Spleen (tissue), 11 donors: Measurements from ENCODE around the gene HAUS7. TPM values are rescaled to one million over a fixed set of nuclear protein-coding genes. Genes with fewer than 3 reads are reported as not detected.
A peak's percentile ranks its signal among the peaks of the same experiment; 100 is the strongest.

Source experiments
- DNase-seq: peaks from one replicate; pipeline ENCODE4 v3.0.0-alpha.2; 2020
- H3K27ac ChIP-seq, 8 donors: fragments of 200-600 bp; sonication (generic) in 7 of 8; 1 replicate in 4 of 8; 2 replicates in 4 of 8; pipeline versions ENCODE4 v1.5.0 to v1.8.0; 2016 to 2021; ENCODE audit warnings: inconsistent platforms in 4 of 8, mild to moderate bottlenecking in 4 of 8, moderate library complexity in 1 of 8
- H3K27me3 ChIP-seq, 7 donors: fragments of 200-600 bp; sonication (generic) in 6 of 7; replicated peaks in 1 of 7; 1 replicate in 4 of 7; 2 replicates in 3 of 7; pipeline versions ENCODE4 v1.5.0 to v1.8.0; 2016 to 2021; ENCODE audit warnings: inconsistent platforms in 3 of 7, mild to moderate bottlenecking in 1 of 7
- H3K36me3 ChIP-seq, 6 donors: fragments of 200-600 bp; sonication (generic) in 5 of 6; 1 replicate in 4 of 6; 2 replicates in 2 of 6; pipeline versions ENCODE4 v1.5.0 to v1.8.0; 2016 to 2021; ENCODE audit warnings: inconsistent platforms in 2 of 6
- H3K4me1 ChIP-seq, 6 donors: fragments of 200-600 bp; sonication (generic) in 5 of 6; 1 replicate in 3 of 6; 2 replicates in 3 of 6; pipeline versions ENCODE4 v1.5.0 to v1.8.0; 2016 to 2021; ENCODE audit warnings: inconsistent platforms in 3 of 6
- H3K4me3 ChIP-seq, 8 donors: fragments of 200-600 bp; sonication (generic) in 7 of 8; 1 replicate in 4 of 8; 2 replicates in 4 of 8; pipeline versions ENCODE4 v1.5.0 to v1.8.0; 2016 to 2021; ENCODE audit warnings: inconsistent platforms in 4 of 8, mild to moderate bottlenecking in 4 of 8, moderate library complexity in 2 of 8
- H3K9me3 ChIP-seq, 8 donors: fragments of 200-600 bp; sonication (generic) in 7 of 8; 1 replicate in 4 of 8; 2 replicates in 4 of 8; pipeline versions ENCODE4 v1.5.0 to v1.8.0; 2016 to 2021; ENCODE audit warnings: inconsistent platforms in 4 of 8
- POLR2A ChIP-seq, 3 donors: fragments of 450-650 bp; IDR thresholded peaks; one replicate each; pipeline ENCODE4 v1.5.1; 2017; ENCODE audit warnings: antibody characterized with exemption in 3 of 3, mild to moderate bottlenecking in 1 of 3
- POLR2AphosphoS5 ChIP-seq, 3 donors: sonication (generic); formaldehyde crosslinking; IDR thresholded peaks; one replicate each; pipeline ENCODE4 v1.5.1; 2017; ENCODE audit warnings: antibody characterized with exemption in 3 of 3
- WGBS, 5 donors: extraction: QIAGEN DNeasy Blood & Tissue Kit in 3 of 5; methylation state at CpG; one replicate each; pipeline versions ENCODE4 v1.1.5 to v1.1.7; 2013 to 2018; 5-methylcytosine and 5-hydroxymethylcytosine counted together
- intact Hi-C: fragments of 100-400 bp; cut with DNase I; formaldehyde crosslinking; loops from one replicate; pipeline ENCODE4 v1.15.0; 2023; ENCODE audit warnings: low total_unique reads
- polyA plus RNA-seq, 3 donors: library from polyadenylated mRNA; stranded (reverse); fragments of 200-250 nt; gene quantifications; one replicate each; pipeline ENCODE4 v1.2.1, GENCODE V29; 2013
- total RNA-seq, 7 donors: library from RNA; depleted of rRNA in 3 of 7; stranded (reverse); fragments of >200 nt in 3 of 7; fragmentation: NEBNext Ultra II Directional in 4 of 7; extraction: Animal tissue kit (Norgen Biotek cat#: 25700) in 4 of 7; gene quantifications; one replicate each; pipeline versions ENCODE4 v1.1.0 to v1.2.1, GENCODE V29; 2016 to 2021
- TF ChIP-seq, protein P1 (sequence below), 11 experiments: fragments of 200-600 bp in 7 of 11; fragments of 450-650 bp in 4 of 11; sonication (generic) in 4 of 11; IDR thresholded peaks in 8 of 11; conservative IDR thresholded peaks in 3 of 11; 1 replicate in 7 of 11; 2 replicates in 4 of 11; pipeline versions ENCODE4 v1.4.0 to v1.8.0; 2016 to 2021; ENCODE audit warnings: antibody characterized with exemption in 11 of 11, inconsistent platforms in 4 of 11, mild to moderate bottlenecking in 1 of 11
- donor health status: healthy with polysubstance abuse.
- donor health status: DM: no; HTN: no; CAD: no; lungs with moderate emphysema.
- donor health status: DM: no; HTN: no; CAD: no.
- donor health status: Bipolar disorder and iron deficiency.
- donor health status: healthy.
- donor health status: DM: no; HTN: no; CAD: no.
- donor health status: DM: yes; HTN: yes; CAD: no.

HAUS7 gene
- total and polyA plus RNA-seq, 10 donors, result 23.6 to 83.7 (median 34.5) TPM

DNA sequence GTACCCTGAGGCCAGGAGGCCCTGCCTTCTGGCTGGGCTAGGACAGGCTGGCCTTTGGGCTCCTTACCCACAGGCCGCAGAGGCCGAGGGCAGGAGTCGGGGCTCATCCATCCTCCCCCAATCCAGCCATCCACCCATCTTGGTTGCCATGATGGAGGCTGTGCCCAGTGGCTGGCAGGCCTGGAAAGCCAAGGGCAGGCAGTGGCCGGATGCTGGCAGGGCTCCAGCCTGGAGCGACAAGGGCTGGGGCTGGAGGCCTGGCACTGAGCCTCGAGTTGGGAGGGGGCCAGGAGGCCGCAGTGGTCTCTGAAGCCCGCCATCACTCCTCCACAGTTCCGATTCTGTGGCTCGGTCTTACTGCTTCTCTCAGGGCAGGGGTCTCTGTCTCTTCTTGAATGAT, 15.8 kb upstream of the HAUS7 start:
- Histone ChIP-seq H3K27me3 (no peaks in the 10 kb centered on the region), H3K4me1 (peaks cover 0 to 20% (median 4%) of the 10 kb centered on the region in 6 donors), H3K9me3 (no peaks in the 10 kb centered on the region), H3K36me3 (no peaks in the 10 kb centered on the region), H3K4me3 (no peak overlapping the region), H3K27ac (peak overlapping the region in 4 of 8 donors; percentile 14 to 64 (median 26))
- TF ChIP-seq POLR2AphosphoS5 (IDR thresholded peaks at IDR 0.05) (no peak), POLR2A (IDR thresholded peaks at IDR 0.05) (no peak)
- TF ChIP-seq, protein P1, sequence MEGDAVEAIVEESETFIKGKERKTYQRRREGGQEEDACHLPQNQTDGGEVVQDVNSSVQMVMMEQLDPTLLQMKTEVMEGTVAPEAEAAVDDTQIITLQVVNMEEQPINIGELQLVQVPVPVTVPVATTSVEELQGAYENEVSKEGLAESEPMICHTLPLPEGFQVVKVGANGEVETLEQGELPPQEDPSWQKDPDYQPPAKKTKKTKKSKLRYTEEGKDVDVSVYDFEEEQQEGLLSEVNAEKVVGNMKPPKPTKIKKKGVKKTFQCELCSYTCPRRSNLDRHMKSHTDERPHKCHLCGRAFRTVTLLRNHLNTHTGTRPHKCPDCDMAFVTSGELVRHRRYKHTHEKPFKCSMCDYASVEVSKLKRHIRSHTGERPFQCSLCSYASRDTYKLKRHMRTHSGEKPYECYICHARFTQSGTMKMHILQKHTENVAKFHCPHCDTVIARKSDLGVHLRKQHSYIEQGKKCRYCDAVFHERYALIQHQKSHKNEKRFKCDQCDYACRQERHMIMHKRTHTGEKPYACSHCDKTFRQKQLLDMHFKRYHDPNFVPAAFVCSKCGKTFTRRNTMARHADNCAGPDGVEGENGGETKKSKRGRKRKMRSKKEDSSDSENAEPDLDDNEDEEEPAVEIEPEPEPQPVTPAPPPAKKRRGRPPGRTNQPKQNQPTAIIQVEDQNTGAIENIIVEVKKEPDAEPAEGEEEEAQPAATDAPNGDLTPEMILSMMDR (IDR thresholded peaks at IDR 0.05 in 8 of 11, conservative IDR thresholded peaks at IDR 0.05 in 3 of 11), result no peak
- DNase-seq, result no peak
- 71 to 90% (median 87%) methylated on average over 2 to 10 of the region's 10 CpGs for WGBS, 5 donors
- intact Hi-C loops, result no loop called here

DNA sequence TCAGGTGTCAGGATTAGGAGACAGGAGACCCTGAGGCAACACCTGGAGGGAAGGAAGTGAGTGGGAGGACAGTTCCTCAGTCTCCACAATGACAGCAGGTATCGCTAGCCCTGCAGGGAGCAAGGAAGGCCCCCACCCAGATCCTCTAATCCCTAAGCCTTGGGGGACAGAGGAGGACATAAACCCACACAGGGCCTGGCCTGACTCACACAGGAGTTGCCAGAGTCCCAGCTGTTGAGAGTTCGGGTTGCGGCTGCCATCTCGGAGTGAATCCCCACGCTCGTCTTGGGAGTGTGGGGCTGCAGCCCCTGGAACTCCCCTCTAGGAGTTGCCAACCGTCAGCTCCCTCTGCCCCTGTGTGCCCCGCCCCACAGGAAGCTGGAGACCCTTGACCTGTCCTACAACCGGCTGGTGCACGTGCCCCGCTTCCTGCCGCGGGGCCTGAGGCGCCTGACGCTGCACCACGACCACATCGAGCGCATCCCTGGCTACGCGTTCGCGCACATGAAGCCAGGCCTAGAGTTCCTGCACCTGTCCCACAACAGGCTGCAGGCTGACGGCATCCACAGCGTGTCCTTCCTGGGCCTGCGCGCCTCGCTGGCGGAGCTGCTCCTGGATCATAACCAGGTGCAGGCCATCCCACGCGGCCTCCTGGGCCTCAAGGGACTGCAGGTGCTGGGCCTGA, 15.2 kb upstream of the HAUS7 start:
- H3K9me3 ChIP-seq, result no peaks in the 10 kb centered on the region
- peaks cover 0 to 19% (median 4%) of the 10 kb centered on the region in 6 donors for H3K4me1 ChIP-seq
- H3K27me3 ChIP-seq, result peaks cover 0 to 5% (median 0%) of the 10 kb centered on the region in 7 donors
- DNase-seq, result no peak
- H3K36me3 ChIP-seq, result no peaks in the 10 kb centered on the region
- peak overlapping the region in 4 of 8 donors; percentile 14 to 64 (median 26) for H3K27ac ChIP-seq
- intact Hi-C loops, result no loop called here
- H3K4me3 ChIP-seq, result no peak overlapping the region
- WGBS, 5 donors, result 49 to 72% (median 66%) methylated on average over 29 to 30 of the region's 30 CpGs; no CpG with 5 or more reads in 1 of the 5 donors
- TF ChIP-seq, protein P1 (IDR thresholded peaks at IDR 0.05 in 8 of 11, conservative IDR thresholded peaks at IDR 0.05 in 3 of 11), result no peak
- TF ChIP-seq POLR2A (IDR thresholded peaks at IDR 0.05) (no peak), POLR2AphosphoS5 (IDR thresholded peaks at IDR 0.05) (peak in 1 of 3 donors; percentile 35)

DNA sequence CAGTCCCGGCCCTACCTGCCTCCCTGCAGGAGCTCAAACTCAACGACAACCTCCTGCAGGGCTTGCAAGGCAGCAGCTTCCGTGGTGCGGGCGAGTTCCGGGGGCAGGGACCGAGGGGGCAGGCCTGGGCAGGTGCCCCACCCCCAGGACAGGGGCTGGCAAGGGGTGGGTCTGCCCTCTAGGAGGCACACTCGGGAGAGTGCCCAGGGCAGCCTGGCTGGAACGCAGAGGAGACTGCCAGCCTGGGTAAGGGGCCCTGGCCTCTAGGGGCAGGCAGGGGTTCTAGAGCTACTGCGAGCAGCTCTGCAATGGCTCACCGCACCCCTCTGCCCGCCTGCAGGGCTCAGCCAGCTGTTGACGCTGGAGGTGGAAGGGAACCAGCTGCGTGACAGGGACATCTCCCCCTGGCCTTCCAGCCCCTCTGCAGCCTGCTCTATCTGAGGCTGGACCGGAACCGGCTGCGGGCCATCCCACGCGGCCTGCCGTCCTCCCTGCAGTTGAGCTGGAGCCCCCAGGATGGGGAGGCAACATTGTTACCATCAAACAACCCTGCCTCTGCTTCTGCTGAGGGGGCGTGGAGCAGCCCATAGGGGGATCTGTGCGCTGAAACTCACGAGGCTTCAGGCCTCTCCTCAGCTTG, 12.1 kb upstream of the HAUS7 start:
- 75 to 90% (median 83%) methylated on average over 2 to 23 of the region's 23 CpGs for WGBS, 5 donors
- no peak for DNase-seq
- no peaks in the 10 kb centered on the region for H3K9me3 ChIP-seq
- no peak overlapping the region for H3K4me3 ChIP-seq
- intact Hi-C loops, result no loop called here
- TF ChIP-seq, protein P1 (IDR thresholded peaks at IDR 0.05 in 8 of 11, conservative IDR thresholded peaks at IDR 0.05 in 3 of 11), result no peak
- TF ChIP-seq POLR2AphosphoS5 (IDR thresholded peaks at IDR 0.05), result peak in 2 of 3 donors; percentile 18 to 64
- H3K27ac ChIP-seq, result peak overlapping the region in 2 of 8 donors; percentile 13 to 64
- no peaks in the 10 kb centered on the region for H3K36me3 ChIP-seq
- peaks cover 0 to 5% (median 0%) of the 10 kb centered on the region in 6 donors for H3K4me1 ChIP-seq
- peaks cover 0 to 13% (median 0%) of the 10 kb centered on the region in 7 donors for H3K27me3 ChIP-seq

DNA sequence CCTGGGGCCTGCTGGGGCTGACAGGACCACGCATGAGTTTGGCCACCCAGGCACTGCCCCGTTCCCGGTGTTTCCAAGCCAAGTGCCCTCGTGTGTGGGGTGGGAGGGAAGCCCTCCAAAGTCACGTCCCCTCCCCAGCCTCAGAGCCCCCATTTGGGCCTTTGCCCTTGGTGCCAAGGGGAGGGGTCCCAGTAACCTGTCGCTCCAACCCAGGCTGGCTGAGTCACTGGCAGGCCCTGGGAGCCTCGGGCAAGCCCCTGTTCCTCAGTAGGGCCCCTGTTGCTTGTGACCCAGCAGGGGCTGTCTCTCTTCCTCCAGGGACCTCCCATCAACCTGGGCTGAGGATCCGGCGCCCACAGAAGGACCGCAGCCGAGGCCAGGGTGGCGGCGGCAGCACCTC, 10.7 kb upstream of the HAUS7 start:
- 88 to 94% (median 90%) methylated on average over 8 to 13 of the region's 13 CpGs; no CpG with 5 or more reads in 1 of the 5 donors for WGBS, 5 donors
- Histone ChIP-seq H3K36me3 (no peaks in the 10 kb centered on the region), H3K27ac (no peak overlapping the region), H3K4me1 (peaks cover 0 to 4% (median 0%) of the 10 kb centered on the region in 6 donors), H3K9me3 (no peaks in the 10 kb centered on the region), H3K27me3 (peaks cover 0 to 23% (median 0%) of the 10 kb centered on the region in 7 donors), H3K4me3 (no peak overlapping the region)
- TF ChIP-seq POLR2A (IDR thresholded peaks at IDR 0.05), result no peak
- TF ChIP-seq, protein P1 (IDR thresholded peaks at IDR 0.05 in 8 of 11, conservative IDR thresholded peaks at IDR 0.05 in 3 of 11), result no peak
- no peak for TF ChIP-seq POLR2AphosphoS5 (IDR thresholded peaks at IDR 0.05)
- intact Hi-C loops, result no loop called here
- no peak for DNase-seq
